HL-60 (cell line): ENCODE measurements around the gene LTV1.

ENCODE experiments used
- DNase-seq, 2 experiments: peaks; one replicate each; pipeline ENCODE4 v3.0.0-alpha.2; 2010 to 2020; ENCODE audit warnings: low read depth in 1 of 2, low spot score in 1 of 2
- H3K27ac ChIP-seq: fragments of 250-450 bp; sonication (Bioruptor Pico); replicated peaks from 2 replicates; pipeline ENCODE4 v1.5.1; 2020; ENCODE audit warnings: mild to moderate bottlenecking, moderate library complexity
- H3K27me3 ChIP-seq: fragments of 250-450 bp; sonication (Bioruptor Pico); 2 replicates; pipeline ENCODE4 v1.5.1; 2021; ENCODE audit warnings: mild to moderate bottlenecking, moderate library complexity; ENCODE audit not compliant: insufficient read depth, poor library complexity, severe bottlenecking
- H3K4me3 ChIP-seq: replicated peaks from 2 replicates; pipeline ENCODE4 v1.5.1; 2011; ENCODE audit warnings: mild to moderate bottlenecking, control low read depth, low read length; ENCODE audit not compliant: insufficient read depth
- GABPA ChIP-seq: IDR thresholded peaks from 2 replicates; pipeline ENCODE4 v1.6.1; 2012; ENCODE audit warnings: low read depth
- POLR2AphosphoS5 ChIP-seq: IDR thresholded peaks from 2 replicates; pipeline ENCODE4 v1.6.1; 2012; ENCODE audit warnings: low read depth
- SPI1 ChIP-seq: IDR thresholded peaks from 2 replicates; pipeline ENCODE4 v1.6.1; 2012; ENCODE audit warnings: low read depth, mild to moderate bottlenecking, borderline replicate concordance
- TF ChIP-seq, protein P1 (sequence below): IDR thresholded peaks from one replicate; pipeline ENCODE4 v1.5.1; 2011; ENCODE audit warnings: low read length, control low read depth, inconsistent platforms; ENCODE audit not compliant: insufficient read depth
- TF ChIP-seq, protein P2 (sequence below): IDR thresholded peaks from 2 replicates; pipeline ENCODE4 v1.6.1; 2012; ENCODE audit warnings: low read depth; ENCODE audit not compliant: insufficient replicate concordance

The LTV1 gene

DNA sequence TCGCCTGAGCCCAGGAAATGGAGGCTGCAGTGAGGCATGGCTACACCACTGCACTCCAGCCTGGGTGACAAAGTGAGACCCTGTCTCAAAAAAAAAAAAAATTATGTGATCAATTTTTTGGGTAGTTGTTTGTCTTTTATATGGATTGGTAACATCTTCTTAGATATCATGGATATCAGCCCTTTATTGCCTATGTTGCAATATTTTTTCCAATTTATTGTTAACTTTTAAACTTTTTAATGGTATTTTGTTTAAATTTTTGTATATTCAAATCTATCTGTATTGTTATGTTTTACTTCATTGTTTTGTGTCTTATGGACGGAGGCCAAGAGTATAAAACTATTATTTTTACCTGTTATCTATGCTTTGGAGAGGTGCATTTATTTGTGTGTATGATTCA is 32.4 kb upstream of the LTV1 start:
- Histone ChIP-seq H3K27ac (no peak overlapping the region), H3K4me3 (no peak overlapping the region), H3K27me3 (no peaks in the 10 kb centered on the region)
- no peak for DNase-seq
- TF ChIP-seq SPI1 (no peak), POLR2AphosphoS5 (no peak), GABPA (no peak)
- TF ChIP-seq, protein P1, sequence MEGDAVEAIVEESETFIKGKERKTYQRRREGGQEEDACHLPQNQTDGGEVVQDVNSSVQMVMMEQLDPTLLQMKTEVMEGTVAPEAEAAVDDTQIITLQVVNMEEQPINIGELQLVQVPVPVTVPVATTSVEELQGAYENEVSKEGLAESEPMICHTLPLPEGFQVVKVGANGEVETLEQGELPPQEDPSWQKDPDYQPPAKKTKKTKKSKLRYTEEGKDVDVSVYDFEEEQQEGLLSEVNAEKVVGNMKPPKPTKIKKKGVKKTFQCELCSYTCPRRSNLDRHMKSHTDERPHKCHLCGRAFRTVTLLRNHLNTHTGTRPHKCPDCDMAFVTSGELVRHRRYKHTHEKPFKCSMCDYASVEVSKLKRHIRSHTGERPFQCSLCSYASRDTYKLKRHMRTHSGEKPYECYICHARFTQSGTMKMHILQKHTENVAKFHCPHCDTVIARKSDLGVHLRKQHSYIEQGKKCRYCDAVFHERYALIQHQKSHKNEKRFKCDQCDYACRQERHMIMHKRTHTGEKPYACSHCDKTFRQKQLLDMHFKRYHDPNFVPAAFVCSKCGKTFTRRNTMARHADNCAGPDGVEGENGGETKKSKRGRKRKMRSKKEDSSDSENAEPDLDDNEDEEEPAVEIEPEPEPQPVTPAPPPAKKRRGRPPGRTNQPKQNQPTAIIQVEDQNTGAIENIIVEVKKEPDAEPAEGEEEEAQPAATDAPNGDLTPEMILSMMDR, result no peak
- TF ChIP-seq, protein P2, sequence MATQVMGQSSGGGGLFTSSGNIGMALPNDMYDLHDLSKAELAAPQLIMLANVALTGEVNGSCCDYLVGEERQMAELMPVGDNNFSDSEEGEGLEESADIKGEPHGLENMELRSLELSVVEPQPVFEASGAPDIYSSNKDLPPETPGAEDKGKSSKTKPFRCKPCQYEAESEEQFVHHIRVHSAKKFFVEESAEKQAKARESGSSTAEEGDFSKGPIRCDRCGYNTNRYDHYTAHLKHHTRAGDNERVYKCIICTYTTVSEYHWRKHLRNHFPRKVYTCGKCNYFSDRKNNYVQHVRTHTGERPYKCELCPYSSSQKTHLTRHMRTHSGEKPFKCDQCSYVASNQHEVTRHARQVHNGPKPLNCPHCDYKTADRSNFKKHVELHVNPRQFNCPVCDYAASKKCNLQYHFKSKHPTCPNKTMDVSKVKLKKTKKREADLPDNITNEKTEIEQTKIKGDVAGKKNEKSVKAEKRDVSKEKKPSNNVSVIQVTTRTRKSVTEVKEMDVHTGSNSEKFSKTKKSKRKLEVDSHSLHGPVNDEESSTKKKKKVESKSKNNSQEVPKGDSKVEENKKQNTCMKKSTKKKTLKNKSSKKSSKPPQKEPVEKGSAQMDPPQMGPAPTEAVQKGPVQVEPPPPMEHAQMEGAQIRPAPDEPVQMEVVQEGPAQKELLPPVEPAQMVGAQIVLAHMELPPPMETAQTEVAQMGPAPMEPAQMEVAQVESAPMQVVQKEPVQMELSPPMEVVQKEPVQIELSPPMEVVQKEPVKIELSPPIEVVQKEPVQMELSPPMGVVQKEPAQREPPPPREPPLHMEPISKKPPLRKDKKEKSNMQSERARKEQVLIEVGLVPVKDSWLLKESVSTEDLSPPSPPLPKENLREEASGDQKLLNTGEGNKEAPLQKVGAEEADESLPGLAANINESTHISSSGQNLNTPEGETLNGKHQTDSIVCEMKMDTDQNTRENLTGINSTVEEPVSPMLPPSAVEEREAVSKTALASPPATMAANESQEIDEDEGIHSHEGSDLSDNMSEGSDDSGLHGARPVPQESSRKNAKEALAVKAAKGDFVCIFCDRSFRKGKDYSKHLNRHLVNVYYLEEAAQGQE, result no peak

GRCh38 chr6:143811501-143812157 is 31.5 kb upstream of the LTV1 start:
- DNase-seq, result no peak
- Histone ChIP-seq H3K27me3 (no peaks in the 10 kb centered on the region), H3K4me3 (no peak overlapping the region), H3K27ac (no peak overlapping the region)
- no peak for TF ChIP-seq SPI1
- no peak for TF ChIP-seq POLR2AphosphoS5
- TF ChIP-seq GABPA, result no peak
- TF ChIP-seq, protein P1, result no peak
- TF ChIP-seq, protein P2, result no peak

DNA sequence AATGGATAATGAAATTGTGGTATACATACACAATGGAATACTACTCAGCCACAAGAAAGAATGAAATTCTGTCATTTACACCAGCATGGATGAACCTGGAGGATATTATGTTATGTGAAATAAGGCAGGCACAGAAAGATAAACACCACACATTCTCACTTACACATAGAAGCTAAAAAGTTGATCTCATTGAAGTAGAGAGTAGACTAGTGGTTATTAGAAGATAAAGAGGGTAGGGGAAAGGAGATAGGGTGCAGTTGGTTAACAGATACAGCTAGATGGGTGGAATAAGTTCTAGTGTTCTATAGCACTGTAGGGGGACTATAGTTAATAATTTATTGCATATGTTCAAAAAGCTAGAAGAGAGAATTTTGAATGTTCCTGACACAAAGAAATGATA is 25.5 kb upstream of the LTV1 start:
- Histone ChIP-seq H3K4me3 (no peak overlapping the region), H3K27me3 (no peaks in the 10 kb centered on the region), H3K27ac (no peak overlapping the region)
- TF ChIP-seq POLR2AphosphoS5, result no peak
- TF ChIP-seq, protein P1, result no peak
- no peak for TF ChIP-seq SPI1
- TF ChIP-seq, protein P2, result no peak
- TF ChIP-seq GABPA, result no peak
- no peak for DNase-seq
